ENCODE measurements around the gene MTO1.
"Not testable (repeated sequence)": the region's sequence is repeated elsewhere in the genome, so short reads cannot be mapped to it uniquely, and the experiment has no call there.

Gene MTO1

GRCh38 chr6:73461537-73462350 lies at the start of gene MTO1:
TSS of gene MTO1 (plus strand) at chr6:73461737. CDS start at chr6:73461855, 118 bp downstream.
- DNase-seq = peak; percentile 80

GRCh38 chr6:73413102-73413501 lies 48.4 kb upstream of the MTO1 start:
- DNase-seq = no peak

- no peak for DNase-seq
Observed at GRCh38 chr6:73418081-73418741, 43.3 kb upstream of the MTO1 start.

- DNase-seq = no peak
Observed at GRCh38 chr6:73421534-73421933, 40.0 kb upstream of the MTO1 start.

- DNase-seq = no peak
Observed at GRCh38 chr6:73435236-73435635, 26.3 kb upstream of the MTO1 start.

- no peak for DNase-seq
Observed at GRCh38 chr6:73443555-73443954, 18.0 kb upstream of the MTO1 start.

- DNase-seq = no peak
Observed at GRCh38 chr6:73451223-73452106, 10.1 kb upstream of the MTO1 start.

GRCh38 chr6:73452107-73452461 lies 9.5 kb upstream of the MTO1 start, which contains the start of gene CGAS:
TSS of gene CGAS (minus strand) at chr6:73452297. CDS start at chr6:73452181, 116 bp downstream.
- peak; percentile 22 to 49 for DNase-seq

- no peak for DNase-seq
Observed at GRCh38 chr6:73455865-73456629, 5.5 kb upstream of the MTO1 start.

GRCh38 chr6:73459474-73459873 lies 2.1 kb upstream of the MTO1 start:
- not testable (repeated sequence) for DNase-seq

GRCh38 chr6:73460056-73460455 lies 1.5 kb upstream of the MTO1 start:
- peak; percentile 37 to 45 for DNase-seq

GRCh38 chr6:73471686-73472290 lies 10.3 kb downstream of the MTO1 start:
- DNase-seq = no peak

- no peak for DNase-seq
Observed at GRCh38 chr6:73476723-73477122, 15.2 kb downstream of the MTO1 start.

GRCh38 chr6:73477407-73477806 lies 15.9 kb downstream of the MTO1 start:
- DNase-seq = no peak

GRCh38 chr6:73481969-73482368 lies 20.4 kb downstream of the MTO1 start:
- DNase-seq = no peak

- no peak for DNase-seq
Observed at GRCh38 chr6:73484438-73484837, 22.9 kb downstream of the MTO1 start.

- DNase-seq = no peak
Observed at GRCh38 chr6:73487473-73487872, 25.9 kb downstream of the MTO1 start.

GRCh38 chr6:73491377-73491776 lies 29.8 kb downstream of the MTO1 start:
- DNase-seq = no peak

- DNase-seq = no peak
Observed at GRCh38 chr6:73497915-73498314, 36.4 kb downstream of the MTO1 start.

GRCh38 chr6:73503027-73503772 lies 41.7 kb downstream of the MTO1 start:
- DNase-seq = no peak

- DNase-seq = no peak
Observed at GRCh38 chr6:73504160-73504559, 42.6 kb downstream of the MTO1 start.
